HepG2 (cell line): ENCODE measurements around the gene QKI. TPM values are rescaled to one million over a fixed set of nuclear protein-coding genes. Genes with fewer than 3 reads are reported as not detected.

Experiments
- ATAC-seq: fragments of 200-7000 bp; cut with Tn5 transposase; 3 replicates; pipeline ENCODE4 v1.9.1; 2020; ENCODE audit warnings: mild to moderate bottlenecking, moderate library complexity
- BruUV-seq: library from RNA; stranded (reverse); fragments of 400-500 nt; replicated peaks from 2 replicates; lab custom pipeline; 2021; lab: Mats Ljungman, UMichigan
- CTCF ChIA-PET: fragments of 300-600 bp; formaldehyde crosslinking; extraction: SDS; loops from one replicate; lab custom pipeline; 2021; ENCODE audit warnings: low total read pairs, inconsistent platforms, low intra/inter-chr PET ratio; lab: Yijun Ruan, JAX
- POLR2A ChIA-PET: fragments of 350-600 bp; sonication (Branson Sonifier 250); formaldehyde crosslinking; loops from one replicate; lab custom pipeline; 2020; ENCODE audit warnings: antibody characterized with exemption, inconsistent platforms; lab: Yijun Ruan, JAX
- DNase-seq: peaks from one replicate; pipeline ENCODE4 v3.0.0-alpha.2; 2015; ENCODE audit warnings: low spot score
- FAIRE-seq: peaks from 3 replicates; lab custom pipeline; 2011; peaks lifted over from hg19 to GRCh38; lab: Jason Lieb, UNC
- H2AFZ ChIP-seq: one replicate; pipeline ENCODE4 v1.6.1; 2011; ENCODE audit warnings: low read length, inconsistent platforms
- H3K27ac ChIP-seq: fragments of 300-600 bp; 3 replicates; pipeline ENCODE4 v1.8.0; 2011; ENCODE audit warnings: mixed run types, mild to moderate bottlenecking, mixed read lengths, low read length, inconsistent platforms; ENCODE audit not compliant: insufficient read depth; ENCODE audit errors: extremely low read length
- H3K27me3 ChIP-seq, 2 experiments: fragments of 200-600 bp in 1 of 2; 2 replicates in 1 of 2; 3 replicates in 1 of 2; pipeline versions ENCODE4 v1.6.0 to v1.8.0; 2011; ENCODE audit warnings: low read length in 2 of 2, mild to moderate bottlenecking in 2 of 2, moderate library complexity in 2 of 2, inconsistent platforms in 1 of 2; ENCODE audit not compliant: insufficient read depth in 2 of 2, control insufficient read depth in 1 of 2
- H3K36me3 ChIP-seq, 2 experiments: fragments of 200-600 bp in 1 of 2; replicated peaks in 1 of 2; 2 replicates in 1 of 2; 3 replicates in 1 of 2; pipeline versions ENCODE4 v1.5.1 to v1.8.0; 2011; ENCODE audit warnings: low read length in 2 of 2, inconsistent platforms in 1 of 2; ENCODE audit not compliant: insufficient read depth in 2 of 2, control insufficient read depth in 1 of 2
- H3K4me1 ChIP-seq: 2 replicates; pipeline ENCODE4 v1.5.1; 2012; ENCODE audit warnings: low read length, inconsistent platforms; ENCODE audit not compliant: insufficient read depth
- H3K4me2 ChIP-seq: 2 replicates; pipeline ENCODE4 v1.6.0; 2011; ENCODE audit warnings: low read depth, low read length, inconsistent platforms
- H3K4me3 ChIP-seq, 3 experiments: fragments of 200-600 bp in 1 of 3; sonication (generic), shearing (Covaris generic) in 1 of 3; replicated peaks in 1 of 3; 2 replicates each; pipeline ENCODE4 v1.5.1; 2011 to 2016; ENCODE audit warnings: low read length in 3 of 3, inconsistent platforms in 2 of 3, low read depth in 2 of 3, mild to moderate bottlenecking in 2 of 3, control low read depth in 1 of 3, mixed read lengths in 1 of 3; ENCODE audit not compliant: insufficient read depth in 1 of 3
- H3K79me2 ChIP-seq: one replicate; pipeline ENCODE4 v1.6.1; 2011; ENCODE audit warnings: low read length, inconsistent platforms; ENCODE audit not compliant: insufficient read depth
- H3K9ac ChIP-seq: 2 replicates; pipeline ENCODE4 v1.6.0; 2011; ENCODE audit warnings: mild to moderate bottlenecking, low read depth, low read length, inconsistent platforms; ENCODE audit not compliant: insufficient read depth
- H3K9me3 ChIP-seq: 2 replicates; pipeline ENCODE4 v1.5.1; 2012; ENCODE audit warnings: mild to moderate bottlenecking, low read length
- H4K20me1 ChIP-seq: 2 replicates; pipeline ENCODE4 v1.6.0; 2011; ENCODE audit warnings: inconsistent platforms, mild to moderate bottlenecking, low read length, moderate library complexity; ENCODE audit not compliant: insufficient read depth
- ATF4 ChIP-seq, 2 experiments: fragments of 450-650 bp in 1 of 2; sonication (generic) in 1 of 2; formaldehyde crosslinking; IDR thresholded peaks; 2 replicates each; pipeline versions ENCODE4 v1.5.0 to v1.8.0; 2020 to 2022; ENCODE audit warnings: mild to moderate bottlenecking in 1 of 2, missing genetic modification reagents in 1 of 2
- ATF7 ChIP-seq, 2 experiments: fragments of 450-650 bp in 1 of 2; sonication (generic) in 1 of 2; formaldehyde crosslinking in 1 of 2; IDR thresholded peaks; 2 replicates each; pipeline versions ENCODE4 v1.4.0 to v1.6.1; 2016 to 2020; ENCODE audit warnings: antibody characterized with exemption in 1 of 2, mild to moderate bottlenecking in 1 of 2, missing genetic modification reagents in 1 of 2
- RAD51 ChIP-seq: fragments of 450-650 bp; IDR thresholded peaks from 2 replicates; pipeline ENCODE4 v1.6.1; 2016; ENCODE audit warnings: borderline replicate concordance
- RBM22 ChIP-seq: fragments of 200-400 bp; formaldehyde crosslinking; optimal IDR thresholded peaks from 2 replicates; pipeline ENCODE3; 2017; ENCODE audit warnings: mild to moderate bottlenecking, low read length, moderate library complexity
- SKIL ChIP-seq: sonication (generic); formaldehyde crosslinking; IDR thresholded peaks from 2 replicates; pipeline ENCODE4 v1.8.0; 2022; ENCODE audit warnings: missing genetic modification reagents, mild to moderate bottlenecking, moderate library complexity, borderline replicate concordance
- USF2 ChIP-seq, 2 experiments: sonication (generic) in 1 of 2; formaldehyde crosslinking in 1 of 2; IDR thresholded peaks; 2 replicates each; pipeline versions ENCODE4 v1.5.1 to v1.6.1; 2011 to 2020; ENCODE audit warnings: borderline replicate concordance in 1 of 2, low read depth in 1 of 2, low read length in 1 of 2, mild to moderate bottlenecking in 1 of 2, missing genetic modification reagents in 1 of 2, moderate library complexity in 1 of 2
- XBP1 ChIP-seq: sonication (generic); formaldehyde crosslinking; IDR thresholded peaks from 2 replicates; pipeline ENCODE4 v1.5.0; 2020; ENCODE audit warnings: missing genetic modification reagents
- ZBTB20 ChIP-seq: sonication (generic); formaldehyde crosslinking; IDR thresholded peaks from 2 replicates; pipeline ENCODE4 v1.8.1; 2023; ENCODE audit warnings: missing genetic modification reagents, low read depth, mild to moderate bottlenecking, borderline replicate concordance
- ZFX ChIP-seq: sonication (generic); formaldehyde crosslinking; IDR thresholded peaks from 2 replicates; pipeline ENCODE4 v1.4.0; 2020; ENCODE audit warnings: mild to moderate bottlenecking, low read depth, missing genetic modification reagents, moderate library complexity
- ZNF256 ChIP-seq: sonication (generic); formaldehyde crosslinking; conservative IDR thresholded peaks from 2 replicates; pipeline ENCODE4 v1.4.0; 2020; ENCODE audit warnings: missing genetic modification reagents
- WGBS: methylation state at CpG from one replicate; pipeline ENCODE4 v1.1.6; 2017; ENCODE audit warnings: low lambda C conversion rate; 5-methylcytosine and 5-hydroxymethylcytosine counted together
- in situ Hi-C: cut with HindIII; loops from 2 replicates; pipeline ENCODE4 v1.10.0; 2017; ENCODE audit warnings: low pct_unique_long_range_greater_than_20kb; ENCODE audit not compliant: extremely low pct_ligation_motif_present
- intact Hi-C: fragments of 100-400 bp; cut with micrococcal nuclease; formaldehyde crosslinking; loops from one replicate; pipeline ENCODE4 v1.10.0; 2022; ENCODE audit not compliant: unreplicated experiment
- polyA plus RNA-seq, 8 experiments: library from polyadenylated mRNA; depleted of rRNA in 3 of 8; stranded (reverse) in 7 of 8; unstranded in 1 of 8; fragments of >200 nt; fragmentation: Illumina TruSeq in 4 of 8; extraction: Trizol in 4 of 8; gene quantifications; 2 replicates each; pipeline versions ENCODE4 v1.2.1 to v1.2.3, GENCODE V29; 2011 to 2016; ENCODE audit warnings: low read depth in 4 of 8, missing spikeins in 1 of 8, mixed read lengths in 1 of 8; ENCODE audit not compliant: insufficient read depth in 1 of 8
- total RNA-seq, 5 experiments: library from RNA; depleted of rRNA; stranded (reverse); fragments of >200 nt; fragmentation: Illumina TruSeq; extraction: Trizol; gene quantifications; 2 replicates each; pipeline ENCODE4 v1.2.3, GENCODE V29; 2016; ENCODE audit warnings: low read depth in 1 of 5
- TF ChIP-seq, protein P1 (sequence below): sonication (generic); formaldehyde crosslinking; IDR thresholded peaks from 2 replicates; pipeline ENCODE4 v1.5.0; 2020; ENCODE audit warnings: missing genetic modification reagents
- TF ChIP-seq, protein P2 (sequence below): sonication (generic); formaldehyde crosslinking; IDR thresholded peaks from 2 replicates; pipeline ENCODE4 v1.5.0; 2020; ENCODE audit warnings: mild to moderate bottlenecking, missing genetic modification reagents

Gene QKI
- total and polyA plus RNA-seq, 2 of the 13 experiments (the other 11 are each of a cell fraction or from before 2014, with no cell fraction given) = 136 to 137 TPM

DNA sequence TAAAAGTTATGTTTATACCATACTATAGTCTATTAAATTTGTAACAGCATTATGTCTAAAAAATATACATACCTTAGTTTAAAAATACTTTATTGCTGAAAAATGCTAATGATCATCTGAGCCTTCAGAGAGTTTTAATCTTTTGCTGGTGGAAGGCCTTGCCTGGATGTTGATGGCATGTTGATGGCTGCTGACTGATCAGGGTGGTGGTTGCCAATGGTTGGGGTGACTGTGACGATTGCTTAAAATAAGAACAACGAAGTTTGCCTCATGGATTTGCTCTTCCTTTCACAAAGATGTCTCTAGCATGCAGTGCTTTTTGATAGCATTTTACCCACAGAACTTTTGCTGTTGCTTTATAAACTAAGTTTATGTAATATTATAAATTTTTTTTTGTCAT, 68.6 kb downstream of the QKI start (continued):
- TF ChIP-seq SKIL = no peak
- TF ChIP-seq ATF4 (CRISPR knock-in tag; IDR thresholded peaks at IDR 0.05) = no peak
- no peak for TF ChIP-seq RAD51

GRCh38 chr6:163485388-163485851, 70.9 kb downstream of the QKI start:
- Histone ChIP-seq H3K27me3 (no peaks in the 10 kb centered on the region), H3K79me2 (peaks cover 69% of the 10 kb centered on the region), H4K20me1 (no peaks in the 10 kb centered on the region), H3K36me3 (peaks cover 2 to 17% of the 10 kb centered on the region in 2 experiments; a peak in 3 of 5 replicates), H2AFZ (no peak overlapping the region), H3K9ac (no peak overlapping the region), H3K4me3 (no peak overlapping the region), H3K4me2 (no peak overlapping the region), H3K27ac (no peak overlapping the region), H3K4me1 (no peaks in the 10 kb centered on the region), H3K9me3 (no peaks in the 10 kb centered on the region)
- no peak for FAIRE-seq
- intact Hi-C loops = no loop called here
- ATAC-seq = no peak
- BruUV-seq = no TSS peak
- in situ Hi-C loops = no loop called here
- ChIA-PET POLR2A (no interaction called here), CTCF (no interaction called here)
- no peak for DNase-seq
- WGBS = 97% methylated on average over 2 of the region's 2 CpGs
- TF ChIP-seq, protein P1, sequence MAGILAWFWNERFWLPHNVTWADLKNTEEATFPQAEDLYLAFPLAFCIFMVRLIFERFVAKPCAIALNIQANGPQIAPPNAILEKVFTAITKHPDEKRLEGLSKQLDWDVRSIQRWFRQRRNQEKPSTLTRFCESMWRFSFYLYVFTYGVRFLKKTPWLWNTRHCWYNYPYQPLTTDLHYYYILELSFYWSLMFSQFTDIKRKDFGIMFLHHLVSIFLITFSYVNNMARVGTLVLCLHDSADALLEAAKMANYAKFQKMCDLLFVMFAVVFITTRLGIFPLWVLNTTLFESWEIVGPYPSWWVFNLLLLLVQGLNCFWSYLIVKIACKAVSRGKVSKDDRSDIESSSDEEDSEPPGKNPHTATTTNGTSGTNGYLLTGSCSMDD = no peak
- TF ChIP-seq ZBTB20 (no peak), ZFX (CRISPR knock-in tag) (no peak), ZNF256 (CRISPR knock-in tag) (no peak), ATF4 (CRISPR knock-in tag; IDR thresholded peaks at IDR 0.05) (peak in 1 of 2 experiments; percentile 63; a peak in 2 of 4 replicates), RBM22 (peak; percentile 60), XBP1 (CRISPR knock-in tag) (no peak), ATF7 (IDR thresholded peaks at IDR 0.05) (peak; percentile 39; the same call in 1 of the 2 replicates), ATF7 (CRISPR knock-in tag; IDR thresholded peaks at IDR 0.05) (no peak), USF2 (IDR thresholded peaks at IDR 0.05; ENCODE audit: low read depth, low read length) (no peak), USF2 (CRISPR knock-in tag; IDR thresholded peaks at IDR 0.05; ENCODE audit: borderline replicate concordance) (no peak)
- TF ChIP-seq, protein P2, sequence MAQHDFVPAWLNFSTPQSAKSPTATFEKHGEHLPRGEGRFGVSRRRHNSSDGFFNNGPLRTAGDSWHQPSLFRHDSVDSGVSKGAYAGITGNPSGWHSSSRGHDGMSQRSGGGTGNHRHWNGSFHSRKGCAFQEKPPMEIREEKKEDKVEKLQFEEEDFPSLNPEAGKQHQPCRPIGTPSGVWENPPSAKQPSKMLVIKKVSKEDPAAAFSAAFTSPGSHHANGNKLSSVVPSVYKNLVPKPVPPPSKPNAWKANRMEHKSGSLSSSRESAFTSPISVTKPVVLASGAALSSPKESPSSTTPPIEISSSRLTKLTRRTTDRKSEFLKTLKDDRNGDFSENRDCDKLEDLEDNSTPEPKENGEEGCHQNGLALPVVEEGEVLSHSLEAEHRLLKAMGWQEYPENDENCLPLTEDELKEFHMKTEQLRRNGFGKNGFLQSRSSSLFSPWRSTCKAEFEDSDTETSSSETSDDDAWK = no peak
